HepG2 (cell line): ENCODE results near the gene AGBL1.

ENCODE experiments used
- CTCF ChIP-seq: sonication (generic); formaldehyde crosslinking; IDR thresholded peaks from 2 replicates; pipeline ENCODE4 v1.5.0; 2020; ENCODE audit warnings: mild to moderate bottlenecking, missing genetic modification reagents, moderate library complexity
- FOXK1 ChIP-seq: sonication (generic); formaldehyde crosslinking; IDR thresholded peaks from 2 replicates; pipeline ENCODE4 v1.4.0; 2020; ENCODE audit warnings: low read depth, missing genetic modification reagents, borderline replicate concordance
- HDAC2 ChIP-seq: sonication (generic); formaldehyde crosslinking; IDR thresholded peaks from 2 replicates; pipeline ENCODE4 v1.4.0; 2020; ENCODE audit warnings: missing genetic modification reagents

GRCh38 chr15:86446253-86446640, 366.6 kb downstream of the AGBL1 start:
- TF ChIP-seq CTCF (CRISPR knock-in tag) (no peak), HDAC2 (CRISPR knock-in tag) (no peak), FOXK1 (CRISPR knock-in tag) (no peak)
